Mesenchymal stem cell (in vitro differentiated cells and primary cell): ENCODE data around the gene JMY.
A peak's percentile ranks its signal among the peaks of the same experiment; 100 is the strongest.

Experiments used
- DNase-seq: peaks from one replicate; pipeline ENCODE4 v3.0.0-alpha.2; 2013
- H2AFZ ChIP-seq: one replicate; pipeline ENCODE4 v1.6.1; 2013; ENCODE audit warnings: low read depth, mild to moderate bottlenecking, control low read depth, inconsistent platforms, low read length, moderate library complexity
- H2AK5ac ChIP-seq: 2 replicates; pipeline ENCODE4 v1.6.1; 2013; ENCODE audit warnings: low read length, moderate library complexity, mild to moderate bottlenecking, inconsistent platforms; ENCODE audit not compliant: severe bottlenecking
- H2BK120ac ChIP-seq: one replicate; pipeline ENCODE4 v1.6.1; 2013; ENCODE audit warnings: low read depth, mild to moderate bottlenecking, inconsistent platforms, low read length, moderate library complexity
- H2BK12ac ChIP-seq, 2 experiments: one replicate each; pipeline ENCODE4 v1.6.1; 2013; ENCODE audit warnings: inconsistent platforms in 2 of 2, low read length in 2 of 2, mild to moderate bottlenecking in 2 of 2, moderate library complexity in 2 of 2, control low read depth in 1 of 2
- H2BK15ac ChIP-seq: one replicate; pipeline ENCODE4 v1.6.1; 2013; ENCODE audit warnings: mild to moderate bottlenecking, low read depth, inconsistent platforms; ENCODE audit not compliant: poor library complexity, severe bottlenecking
- H2BK5ac ChIP-seq: 2 replicates; pipeline ENCODE4 v1.6.1; 2013; ENCODE audit warnings: low read depth, mild to moderate bottlenecking, low read length, control low read depth, inconsistent platforms; ENCODE audit not compliant: poor library complexity, severe bottlenecking
- H3K14ac ChIP-seq, 2 experiments: one replicate each; pipeline ENCODE4 v1.6.1; 2013; ENCODE audit warnings: inconsistent platforms in 2 of 2, low read length in 2 of 2, control low read depth in 1 of 2, mild to moderate bottlenecking in 1 of 2, moderate library complexity in 1 of 2
- H3K18ac ChIP-seq, 2 experiments: one replicate each; pipeline ENCODE4 v1.6.1; 2013; ENCODE audit warnings: inconsistent platforms in 2 of 2, low read length in 2 of 2, control low read depth in 1 of 2, low read depth in 1 of 2, mild to moderate bottlenecking in 1 of 2
- H3K23ac ChIP-seq, 2 experiments: one replicate each; pipeline ENCODE4 v1.6.1; 2013; ENCODE audit warnings: inconsistent platforms in 2 of 2, low read length in 2 of 2, mild to moderate bottlenecking in 2 of 2, moderate library complexity in 2 of 2, control low read depth in 1 of 2
- H3K27ac ChIP-seq: 2 replicates; pipeline ENCODE4 v1.5.1; 2013; ENCODE audit warnings: mild to moderate bottlenecking, moderate library complexity, low read length, control low read depth, inconsistent platforms; ENCODE audit not compliant: poor library complexity, severe bottlenecking
- H3K27me3 ChIP-seq, 2 experiments: 2 replicates each; pipeline versions ENCODE4 v1.6.1 to v1.7.0; 2013; ENCODE audit warnings: low read length in 2 of 2, mild to moderate bottlenecking in 2 of 2, moderate library complexity in 2 of 2, control low read depth in 1 of 2, inconsistent platforms in 1 of 2; ENCODE audit not compliant: control insufficient read depth in 1 of 2, insufficient read depth in 1 of 2
- H3K36me3 ChIP-seq, 2 experiments: 2 replicates each; pipeline versions ENCODE4 v1.6.1 to v1.7.0; 2013; ENCODE audit warnings: low read length in 2 of 2, control low read depth in 1 of 2, inconsistent platforms in 1 of 2, low read depth in 1 of 2, mild to moderate bottlenecking in 1 of 2; ENCODE audit not compliant: insufficient read depth in 2 of 2, control insufficient read depth in 1 of 2
- H3K4ac ChIP-seq, 2 experiments: one replicate each; pipeline ENCODE4 v1.6.1; 2013; ENCODE audit warnings: inconsistent platforms in 2 of 2, low read length in 2 of 2, mild to moderate bottlenecking in 2 of 2, moderate library complexity in 2 of 2, control low read depth in 1 of 2, low read depth in 1 of 2
- H3K4me1 ChIP-seq: 2 replicates; pipeline ENCODE4 v1.6.1; 2013; ENCODE audit warnings: low read depth, low read length, control low read depth; ENCODE audit not compliant: control insufficient read depth, insufficient read depth
- H3K4me2 ChIP-seq: 2 replicates; pipeline ENCODE4 v1.6.1; 2013; ENCODE audit warnings: low read length, mild to moderate bottlenecking, inconsistent platforms; ENCODE audit not compliant: poor library complexity, severe bottlenecking
- H3K4me3 ChIP-seq, 2 experiments: 2 replicates each; pipeline versions ENCODE4 v1.5.1 to v1.7.0; 2013; ENCODE audit warnings: low read length in 2 of 2, mild to moderate bottlenecking in 2 of 2, control low read depth in 1 of 2, low read depth in 1 of 2; ENCODE audit not compliant: insufficient read depth in 1 of 2
- H3K79me1 ChIP-seq: replicated peaks from 2 replicates; pipeline ENCODE4 v1.6.1; 2013; ENCODE audit warnings: mild to moderate bottlenecking, control low read depth, low read length, inconsistent platforms; ENCODE audit not compliant: poor library complexity, severe bottlenecking
- H3K9ac ChIP-seq: 2 replicates; pipeline ENCODE4 v1.7.0; 2013; ENCODE audit warnings: mild to moderate bottlenecking, low read length, moderate library complexity
- H3K9me3 ChIP-seq: 2 replicates; pipeline ENCODE4 v1.7.0; 2013; ENCODE audit warnings: mild to moderate bottlenecking, low read length; ENCODE audit not compliant: control insufficient read depth
- H4K8ac ChIP-seq: one replicate; pipeline ENCODE4 v1.6.1; 2013; ENCODE audit warnings: inconsistent platforms, mild to moderate bottlenecking, low read length, moderate library complexity
- H4K91ac ChIP-seq: one replicate; pipeline ENCODE4 v1.6.1; 2013; ENCODE audit warnings: mild to moderate bottlenecking, low read length, inconsistent platforms
- WGBS: methylation state at CpG from one replicate; pipeline ENCODE4 v1.1.7; 2013; ENCODE audit warnings: mixed read lengths; 5-methylcytosine and 5-hydroxymethylcytosine counted together

JMY gene

DNA sequence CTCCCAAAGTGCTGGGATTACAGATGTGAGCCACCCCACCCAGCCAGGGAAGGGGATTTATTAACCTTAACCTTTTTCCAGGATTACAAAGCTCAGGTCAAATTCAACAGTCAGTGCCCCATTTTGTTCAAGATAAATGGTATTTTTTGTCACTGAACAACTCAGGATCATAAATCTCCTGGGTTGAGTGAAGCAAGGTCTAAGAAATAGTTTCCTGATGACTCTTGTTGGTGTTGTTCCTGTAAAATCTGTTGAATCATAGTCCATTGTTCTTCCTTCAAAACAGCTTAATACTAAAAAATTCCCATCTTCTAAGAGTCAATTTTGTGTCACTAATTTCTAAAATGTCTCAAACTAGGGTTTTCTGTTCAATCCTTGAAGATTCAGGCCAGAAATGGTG, 33.9 kb upstream of the JMY start:
- Histone ChIP-seq H3K4me2 (no peak overlapping the region), H2BK12ac (no peak overlapping the region), H2BK15ac (no peak overlapping the region), H3K18ac (no peak overlapping the region), H3K79me1 (no peaks in the 10 kb centered on the region), H3K9me3 (no peaks in the 10 kb centered on the region), H3K4me1 (peaks cover 2% of the 10 kb centered on the region), H3K27me3 (no peaks in the 10 kb centered on the region), H4K91ac (no peak overlapping the region), H3K36me3 (no peaks in the 10 kb centered on the region), H3K9ac (peak overlapping the region; percentile 55), H2AFZ (no peak overlapping the region), H3K14ac (no peak overlapping the region), H3K23ac (no peak overlapping the region), H3K4ac (no peak overlapping the region), H3K27ac (no peak overlapping the region), H2BK120ac (no peak overlapping the region), H3K4me3 (no peak overlapping the region), H4K8ac (no peak overlapping the region), H2AK5ac (no peak overlapping the region), H2BK5ac (no peak overlapping the region)
- no peak for DNase-seq

DNA sequence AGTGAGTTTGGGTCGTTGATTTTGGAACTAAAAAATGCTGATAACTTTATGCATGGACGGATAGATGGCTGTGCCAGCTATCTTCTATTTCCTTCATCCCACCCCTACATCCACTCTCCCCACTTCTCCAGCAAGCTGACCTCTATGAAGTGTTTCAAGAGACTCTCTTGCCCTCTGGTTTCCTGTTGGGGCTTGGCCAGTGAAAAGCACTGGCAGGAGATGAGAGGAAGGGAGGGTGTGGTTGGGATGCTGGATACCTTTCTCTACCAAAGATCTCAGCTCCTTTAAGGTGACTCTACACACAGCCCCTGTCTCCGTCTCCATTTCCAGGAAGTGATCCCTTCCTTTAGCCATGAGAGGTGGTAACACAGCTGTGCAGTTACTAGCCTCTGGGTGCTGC, 30.0 kb upstream of the JMY start:
- Histone ChIP-seq H4K91ac (no peak overlapping the region), H3K79me1 (no peaks in the 10 kb centered on the region), H2AK5ac (no peak overlapping the region), H3K4me2 (no peak overlapping the region), H3K23ac (no peak overlapping the region), H3K27ac (no peak overlapping the region), H3K18ac (no peak overlapping the region), H2BK15ac (no peak overlapping the region), H2BK120ac (no peak overlapping the region), H2BK12ac (no peak overlapping the region), H3K36me3 (no peaks in the 10 kb centered on the region), H3K27me3 (no peaks in the 10 kb centered on the region), H3K4me1 (peaks cover 2% of the 10 kb centered on the region), H2BK5ac (no peak overlapping the region), H3K9me3 (no peaks in the 10 kb centered on the region), H3K14ac (no peak overlapping the region), H2AFZ (no peak overlapping the region), H3K9ac (no peak overlapping the region), H3K4ac (no peak overlapping the region), H3K4me3 (no peak overlapping the region), H4K8ac (no peak overlapping the region)
- 52% methylated on average over 1 of the region's 3 CpGs for WGBS
- DNase-seq: no peak

DNA sequence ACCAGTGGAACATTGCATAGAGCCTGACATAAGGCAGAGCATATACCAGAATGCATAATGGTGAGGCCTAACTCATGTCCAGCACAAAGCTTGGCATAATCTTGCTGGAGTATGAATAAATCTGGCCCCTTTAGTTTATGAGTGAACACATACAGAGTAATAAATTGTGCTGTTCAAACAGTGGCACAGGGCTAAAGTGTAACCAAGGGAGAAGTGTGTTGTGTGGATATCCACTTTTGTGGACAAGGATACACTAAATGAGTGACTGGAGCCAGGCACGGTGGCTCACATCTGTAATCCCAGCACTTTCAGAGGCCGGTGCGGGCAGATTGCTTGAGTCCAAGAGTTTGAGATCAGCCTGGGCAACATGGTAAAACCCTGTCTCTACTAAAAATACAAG, 29.4 kb upstream of the JMY start:
- Histone ChIP-seq H3K4me1 (peaks cover 2% of the 10 kb centered on the region), H3K4ac (no peak overlapping the region), H3K9ac (no peak overlapping the region), H3K27ac (no peak overlapping the region), H2AFZ (no peak overlapping the region), H2BK15ac (no peak overlapping the region), H3K27me3 (no peaks in the 10 kb centered on the region), H4K8ac (no peak overlapping the region), H2BK5ac (no peak overlapping the region), H3K79me1 (no peaks in the 10 kb centered on the region), H3K9me3 (no peaks in the 10 kb centered on the region), H2BK12ac (no peak overlapping the region), H3K4me2 (no peak overlapping the region), H3K36me3 (no peaks in the 10 kb centered on the region), H2BK120ac (no peak overlapping the region), H4K91ac (no peak overlapping the region), H3K4me3 (no peak overlapping the region), H2AK5ac (no peak overlapping the region), H3K14ac (no peak overlapping the region), H3K23ac (no peak overlapping the region), H3K18ac (no peak overlapping the region)
- 94% methylated on average over 3 of the region's 3 CpGs for WGBS
- DNase-seq: no peak

DNA sequence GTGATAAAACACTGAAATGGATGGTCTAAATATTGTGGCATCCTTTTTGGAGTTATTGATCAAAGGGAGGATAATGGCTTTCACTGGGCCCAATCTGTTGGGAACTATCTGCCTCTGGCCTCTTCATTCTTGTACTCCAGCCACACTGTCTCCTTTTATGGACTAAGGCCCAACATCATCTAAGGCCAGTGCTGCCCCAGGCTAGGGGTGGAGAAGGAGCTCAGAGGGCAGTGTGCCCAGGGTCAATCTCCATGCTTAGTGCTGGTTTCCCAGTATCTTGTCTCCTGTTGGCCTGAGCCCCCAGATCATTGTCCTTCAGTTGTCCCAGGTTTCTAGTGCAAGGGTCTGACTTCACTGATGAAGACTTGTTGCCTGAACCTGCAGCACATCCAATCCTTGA, 26.4 kb upstream of the JMY start:
- Histone ChIP-seq H3K18ac (no peak overlapping the region), H3K14ac (no peak overlapping the region), H3K4me2 (no peak overlapping the region), H4K91ac (no peak overlapping the region), H2BK15ac (no peak overlapping the region), H2AFZ (no peak overlapping the region), H3K4me1 (no peaks in the 10 kb centered on the region), H2BK5ac (no peak overlapping the region), H3K79me1 (no peaks in the 10 kb centered on the region), H3K9ac (no peak overlapping the region), H2BK12ac (no peak overlapping the region), H3K9me3 (no peaks in the 10 kb centered on the region), H3K27ac (no peak overlapping the region), H3K23ac (no peak overlapping the region), H3K36me3 (no peaks in the 10 kb centered on the region), H2AK5ac (no peak overlapping the region), H3K4me3 (no peak overlapping the region), H4K8ac (no peak overlapping the region), H3K4ac (no peak overlapping the region), H2BK120ac (no peak overlapping the region), H3K27me3 (no peaks in the 10 kb centered on the region)
- DNase-seq: no peak
